ENCODE results near the gene PTPN22.

The PTPN22 gene

GRCh38 chr1:113850127-113850796, 21.2 kb downstream of the PTPN22 start:
- DNase-seq (ENCODE audit: low spot score) = no peak

DNA sequence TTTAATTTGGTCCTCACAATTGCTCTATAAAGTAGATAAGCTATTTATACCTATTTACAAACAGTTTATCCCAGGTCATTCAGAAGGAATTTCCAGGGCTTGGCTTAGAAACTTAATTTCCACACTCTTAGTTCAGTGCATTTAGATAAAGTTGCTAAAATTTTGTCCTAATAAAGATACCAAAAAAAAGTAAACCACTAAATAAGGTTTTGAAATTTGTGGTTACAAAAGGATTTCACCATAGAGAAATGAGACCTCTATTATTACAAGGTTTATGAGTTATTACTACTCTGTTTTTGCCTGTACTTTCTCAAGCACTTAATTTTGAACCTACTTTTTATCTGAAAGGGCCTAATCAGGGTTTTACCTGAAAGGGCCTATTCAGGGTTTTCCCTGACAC, 22.4 kb downstream of the PTPN22 start:
- DNase-seq (ENCODE audit: low spot score) = no peak

GRCh38 chr1:113846391-113847035, 25.0 kb downstream of the PTPN22 start:
- no peak for DNase-seq (ENCODE audit: low spot score)

DNA sequence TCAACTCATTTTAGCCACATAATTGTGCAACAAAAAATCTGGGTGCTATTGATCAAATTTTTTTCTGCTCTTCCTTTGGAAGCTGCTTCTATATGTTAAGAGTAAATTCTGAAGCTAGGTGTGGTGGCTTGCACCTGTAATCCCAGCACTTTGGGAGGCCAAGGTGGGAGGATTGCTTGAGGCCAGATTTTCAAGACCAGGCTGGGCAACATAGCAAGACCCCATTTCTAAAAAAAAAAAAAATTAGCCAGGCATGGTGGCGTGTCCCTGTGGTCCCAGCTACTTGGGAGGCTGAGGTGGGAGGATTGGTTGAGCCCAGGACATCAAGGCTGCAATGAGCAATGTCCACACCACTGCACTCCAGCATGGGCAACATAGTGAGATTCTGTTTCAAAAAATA, 35.0 kb downstream of the PTPN22 start:
- DNase-seq (ENCODE audit: low spot score) = no peak

DNA sequence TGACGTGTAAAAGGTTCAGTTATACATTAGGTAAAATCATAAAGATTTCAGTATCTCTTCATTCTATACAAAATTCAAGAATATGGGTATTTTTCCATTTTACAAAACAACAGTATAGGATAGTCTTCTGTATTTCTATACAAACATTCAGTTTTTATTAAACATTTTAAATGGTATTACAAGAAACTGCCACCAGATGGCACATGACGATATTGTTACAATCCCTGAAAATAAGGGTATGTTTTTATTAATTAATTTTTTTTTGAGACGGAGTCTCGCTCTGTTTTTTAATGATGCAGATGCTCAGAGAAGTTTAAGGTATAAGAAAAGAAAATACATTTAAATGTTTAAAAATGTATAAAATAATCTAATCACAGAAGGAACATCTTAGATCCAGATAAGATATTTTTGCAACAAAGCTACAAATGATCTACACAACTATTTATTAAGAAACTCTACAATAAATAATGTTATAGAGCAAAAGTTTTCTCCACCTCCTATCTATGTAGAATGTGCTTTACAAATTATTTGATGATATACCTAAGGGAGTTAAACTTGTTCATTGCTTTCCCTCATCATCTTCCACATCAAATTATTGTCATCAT, 35.7 kb downstream of the PTPN22 start:
- DNase-seq (ENCODE audit: low spot score) = peak; percentile 5

GRCh38 chr1:113834716-113835115, 36.8 kb downstream of the PTPN22 start:
- DNase-seq (ENCODE audit: low spot score) = no peak

GRCh38 chr1:113830039-113830438, 41.5 kb downstream of the PTPN22 start:
- no peak for DNase-seq (ENCODE audit: low spot score)

GRCh38 chr1:113821916-113822315, 49.6 kb downstream of the PTPN22 start:
- DNase-seq (ENCODE audit: low spot score) = no peak

DNA sequence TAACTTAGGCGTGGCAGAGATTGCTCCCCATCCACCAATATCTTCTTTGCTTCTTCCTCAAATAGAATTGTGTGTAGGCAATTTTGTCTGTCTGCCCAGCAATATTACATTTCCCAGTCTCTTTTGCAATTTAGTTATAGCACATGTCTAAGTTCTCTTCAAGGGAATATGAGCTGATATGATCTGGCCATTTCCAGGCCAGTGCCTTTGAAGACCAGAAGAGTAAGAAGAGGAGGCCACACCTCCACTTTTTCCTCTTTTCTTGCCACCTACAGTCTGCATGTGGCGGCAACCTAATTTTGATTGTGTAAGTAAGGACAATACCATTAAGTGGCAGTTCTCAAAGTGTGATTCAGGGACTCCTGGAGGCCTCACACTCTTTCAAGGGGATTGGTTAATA, 52.9 kb downstream of the PTPN22 start:
- DNase-seq (ENCODE audit: low spot score) = no peak

DNA sequence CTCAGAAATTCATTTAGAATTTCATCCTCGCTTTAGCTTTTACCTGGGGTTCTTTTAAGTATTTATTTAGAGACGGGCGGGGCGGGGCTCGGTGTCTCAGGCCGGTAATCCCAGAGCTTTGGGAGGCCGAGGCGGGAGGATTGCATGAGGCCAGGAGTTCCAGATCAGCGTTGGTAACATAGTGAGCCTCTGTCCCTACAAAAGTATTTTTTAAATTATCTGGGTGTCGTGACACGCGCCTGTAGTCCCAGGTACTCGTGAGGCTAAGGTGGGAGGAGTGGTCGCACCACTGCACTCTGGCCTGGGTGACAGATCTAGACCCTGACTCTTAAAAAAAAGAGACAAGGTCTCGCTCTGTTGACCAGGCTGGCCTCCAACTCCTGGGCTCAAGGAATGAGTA, 58.3 kb downstream of the PTPN22 start:
- DNase-seq (ENCODE audit: low spot score) = no peak

- peak; percentile 26 for DNase-seq (ENCODE audit: low spot score)
Measured at GRCh38 chr1:113812661-113813135, 58.8 kb downstream of the PTPN22 start.

DNA sequence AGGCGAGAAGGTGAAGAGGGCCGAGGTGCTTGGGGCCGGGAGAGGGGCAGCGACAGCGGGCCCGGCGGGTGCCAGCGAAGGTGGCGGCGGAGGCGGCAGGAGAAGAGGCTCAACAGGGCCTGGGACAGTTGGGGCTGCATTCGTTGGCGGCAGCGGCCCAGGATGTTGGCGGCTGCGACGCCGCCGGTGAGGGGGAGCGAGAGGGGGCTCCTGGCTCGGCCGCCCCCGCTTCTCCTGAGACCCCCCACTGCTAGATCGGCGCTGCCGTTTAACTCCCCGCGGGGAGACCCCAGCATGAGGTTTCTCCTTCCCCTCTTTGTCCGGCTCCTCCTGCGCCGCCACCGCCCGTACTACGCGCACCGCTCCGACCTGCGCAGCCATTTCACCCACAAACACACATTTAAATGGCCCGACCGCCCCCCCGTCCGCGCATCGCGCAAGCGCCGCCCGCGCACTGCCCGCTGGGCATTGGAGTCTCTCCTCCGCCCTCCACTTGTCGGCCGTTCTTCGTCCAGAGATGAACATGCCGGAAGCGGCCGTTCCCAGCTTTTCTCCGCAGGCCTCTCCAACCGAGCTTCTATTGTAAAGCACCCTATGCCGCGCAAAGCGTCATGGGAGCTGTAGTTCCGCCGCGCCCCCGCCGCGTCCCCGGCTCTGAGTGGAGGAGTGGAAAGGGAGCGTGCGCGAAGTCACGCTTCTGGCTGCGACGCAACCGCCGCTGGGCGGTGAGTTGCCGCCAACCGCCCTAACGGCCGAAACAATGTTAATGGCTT, 59.4 kb downstream of the PTPN22 start, which contains the start of gene RSBN1:
Gene RSBN1 (minus strand): TSS at position 589 of the 773 bp plus-strand sequence. CDS start 64 bp downstream, at position 525.
- DNase-seq (ENCODE audit: low spot score) = peak; percentile 85

- DNase-seq (ENCODE audit: low spot score) = peak; percentile 26
Measured at GRCh38 chr1:113811156-113811887, 60.2 kb downstream of the PTPN22 start.

DNA sequence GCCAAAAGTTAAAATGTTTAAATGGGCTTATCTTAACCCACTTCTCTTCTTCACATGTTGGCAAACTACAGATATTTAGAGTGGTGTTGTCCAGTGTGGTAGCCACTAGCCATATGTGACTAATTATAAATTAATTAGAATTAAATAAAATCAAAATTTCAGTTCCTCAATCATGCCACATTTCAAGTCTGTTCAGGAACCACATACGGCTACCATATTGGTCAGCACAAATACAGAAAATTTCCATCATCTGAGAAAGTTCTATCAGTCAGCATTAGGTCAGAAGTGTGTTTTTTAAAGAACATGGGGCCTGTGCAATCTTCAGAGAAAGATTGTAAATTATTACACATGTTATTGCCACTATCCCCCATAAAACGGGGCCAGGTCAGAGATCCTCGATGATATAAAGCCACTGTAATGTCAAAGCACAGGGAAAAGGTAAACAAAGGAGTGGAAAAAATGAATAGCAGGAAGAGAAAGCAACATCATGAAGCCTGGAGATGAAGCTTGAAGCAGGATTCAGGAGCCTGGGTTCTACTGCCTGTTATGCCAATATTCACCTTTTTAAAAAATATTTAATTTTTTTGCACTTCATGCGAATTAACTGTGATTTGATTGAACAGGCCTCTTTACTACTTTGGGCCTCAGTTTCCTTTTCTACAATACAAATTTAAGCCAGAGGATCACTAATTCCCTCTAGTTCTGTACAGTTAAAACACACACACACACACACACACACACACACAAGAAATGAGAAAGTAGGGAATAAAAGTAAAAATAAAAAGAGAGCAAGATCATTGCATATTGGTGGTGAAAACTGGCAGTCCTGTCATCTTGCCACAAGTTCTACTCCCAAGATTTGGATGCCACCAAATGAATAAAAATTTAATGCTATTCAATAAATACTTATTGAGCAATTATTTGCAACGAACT, 61.6 kb downstream of the PTPN22 start:
- peak; percentile 58 for DNase-seq (ENCODE audit: low spot score)

DNA sequence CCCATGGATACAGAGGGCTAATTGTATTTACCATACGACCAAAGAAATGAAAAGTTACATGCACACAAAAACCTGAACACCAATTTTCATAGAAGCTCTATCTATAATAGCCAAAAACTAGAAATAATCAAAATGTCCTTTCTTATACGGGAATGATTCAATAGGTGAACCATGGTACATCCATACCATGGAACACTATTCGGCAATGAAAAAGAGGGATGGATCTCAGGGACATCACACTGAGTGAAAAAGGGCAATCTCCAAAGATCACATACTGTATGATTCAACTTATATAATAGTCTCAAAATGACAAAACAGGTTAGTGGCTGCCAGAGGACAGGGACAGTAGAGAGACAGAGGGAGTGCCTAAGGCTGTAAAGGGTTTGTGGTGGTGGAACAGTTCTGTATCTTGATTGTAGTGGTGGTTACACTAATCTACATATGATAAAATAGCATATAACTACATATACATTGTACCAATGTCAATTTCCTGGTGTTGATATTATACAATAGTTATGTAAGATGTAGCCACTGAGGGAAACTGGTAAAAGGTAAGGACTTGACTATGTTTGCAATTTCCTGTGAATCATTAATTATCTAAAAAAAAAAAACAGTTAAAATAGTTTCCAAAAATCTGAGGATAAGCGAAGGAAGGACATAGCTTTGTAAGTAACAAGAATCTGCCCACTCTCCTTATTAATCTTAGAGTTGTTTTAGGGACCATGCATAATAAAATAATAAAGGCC, 62.9 kb downstream of the PTPN22 start:
- DNase-seq (ENCODE audit: low spot score) = no peak

DNA sequence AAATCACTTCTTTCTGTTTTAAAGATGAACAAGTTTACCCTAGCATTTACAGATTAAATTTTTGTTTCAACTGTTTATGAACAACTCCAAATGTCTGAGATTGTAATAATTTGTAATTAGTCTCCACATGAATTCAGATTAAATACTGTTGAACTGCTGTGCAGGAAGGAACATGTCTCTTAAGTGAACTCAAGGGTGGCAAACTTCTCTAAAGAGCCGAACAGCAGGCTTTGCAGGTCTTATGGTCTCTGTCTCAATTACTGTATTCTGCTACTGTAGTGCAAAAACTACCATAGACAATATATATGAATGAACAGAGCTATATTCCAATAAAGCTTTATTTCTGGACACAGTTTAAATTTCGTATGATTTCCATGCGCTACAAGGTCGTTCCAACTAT, 65.9 kb downstream of the PTPN22 start:
- DNase-seq (ENCODE audit: low spot score) = no peak

GRCh38 chr1:113805256-113805531, 66.3 kb downstream of the PTPN22 start:
- no peak for DNase-seq (ENCODE audit: low spot score)

DNA sequence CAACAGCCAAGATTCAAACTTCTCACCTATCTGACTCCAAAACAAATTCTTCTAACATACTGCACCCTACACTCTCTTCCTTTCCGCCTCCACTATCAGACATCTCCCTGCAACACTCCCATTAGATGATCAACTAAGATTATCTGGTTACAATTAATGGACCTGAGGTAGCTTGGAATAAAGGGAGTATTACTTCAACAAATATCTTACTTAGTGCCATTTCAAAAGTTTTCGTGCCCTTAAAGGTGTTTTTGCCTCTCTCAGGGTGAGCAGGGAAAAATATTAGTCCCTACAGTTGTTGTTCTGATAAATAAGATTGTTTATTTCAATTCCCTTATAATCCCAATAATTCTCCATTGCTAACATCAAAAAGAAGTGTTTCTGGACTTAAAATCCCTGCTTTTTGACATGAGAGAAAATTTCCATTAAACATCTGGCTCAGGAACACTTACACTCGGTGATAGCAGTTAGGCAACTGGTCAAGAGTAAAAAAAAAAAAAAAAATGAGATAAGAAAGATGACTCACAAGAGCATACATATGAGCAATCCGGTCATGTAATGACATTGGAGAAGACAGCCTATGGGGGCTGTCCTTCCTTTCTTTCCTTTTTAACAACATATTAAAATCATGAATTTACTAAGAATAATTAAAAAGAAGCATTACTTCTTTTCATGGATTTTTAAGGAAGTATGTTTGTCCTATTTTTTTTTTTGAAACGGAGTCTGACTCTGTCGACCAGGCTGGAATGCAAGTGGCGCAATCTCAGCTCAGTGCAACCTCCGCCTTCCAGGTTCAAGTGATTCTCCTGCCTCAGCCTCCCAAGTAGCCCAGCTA, 66.9 kb downstream of the PTPN22 start:
- DNase-seq (ENCODE audit: low spot score) = peak; percentile 48

DNA sequence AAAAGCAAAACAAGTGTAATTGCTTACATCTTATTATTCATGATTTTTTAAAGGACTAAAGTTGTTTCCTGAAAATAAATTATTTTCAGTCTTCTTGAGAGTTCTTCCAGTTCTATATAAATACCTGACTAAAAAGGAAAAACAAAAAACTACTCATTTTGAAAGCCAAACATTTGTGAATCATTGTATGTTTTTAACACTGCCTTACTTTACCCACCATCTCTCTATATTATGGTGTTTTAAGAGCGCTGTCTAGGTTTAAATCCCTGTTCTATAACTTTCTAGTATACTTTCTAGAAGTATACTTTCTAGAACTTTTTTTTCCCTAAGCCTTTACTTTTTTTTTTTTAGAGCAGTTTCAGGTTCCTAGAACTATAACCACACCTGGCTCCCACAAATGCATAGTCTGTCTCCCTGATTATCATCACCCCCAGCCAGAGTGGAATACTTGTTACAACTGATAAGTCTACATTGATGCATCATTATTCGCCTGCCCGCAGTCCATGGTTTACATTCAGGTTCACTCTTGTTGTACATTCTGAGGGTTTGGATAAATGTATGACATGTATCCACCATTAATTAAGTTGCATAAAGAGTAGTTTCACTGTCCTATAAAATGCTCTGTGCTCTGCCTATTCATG, 69.0 kb downstream of the PTPN22 start:
- no peak for DNase-seq (ENCODE audit: low spot score)
